NCI-H2227 (cell line): ENCODE measurements around the gene CADM1.

Experiments
- DNase-seq: peaks from one replicate; lab custom pipeline; 2025; ENCODE audit not compliant: unreplicated experiment; lab: John Stamatoyannopoulos, UW

CADM1 gene

DNA sequence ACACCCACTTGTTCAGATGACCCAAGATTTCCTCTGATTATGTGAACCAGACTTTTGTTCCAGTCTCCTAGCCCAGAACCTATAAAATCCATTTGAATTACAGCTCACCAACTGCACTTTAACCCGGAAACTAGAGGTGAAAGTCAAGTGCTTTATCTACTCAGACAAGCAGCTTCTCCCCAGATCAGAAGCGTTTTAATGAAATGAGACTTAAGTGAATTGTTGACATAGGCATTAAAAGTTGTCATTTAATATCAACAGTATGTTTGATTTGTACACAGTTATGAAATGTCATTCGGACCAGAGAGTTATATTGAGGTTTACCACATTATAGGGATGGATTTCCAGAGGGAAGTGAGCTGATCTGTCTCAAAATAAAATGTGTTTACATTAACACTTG is 52.0 kb downstream of the CADM1 start:
- DNase-seq: peak; percentile 9

DNA sequence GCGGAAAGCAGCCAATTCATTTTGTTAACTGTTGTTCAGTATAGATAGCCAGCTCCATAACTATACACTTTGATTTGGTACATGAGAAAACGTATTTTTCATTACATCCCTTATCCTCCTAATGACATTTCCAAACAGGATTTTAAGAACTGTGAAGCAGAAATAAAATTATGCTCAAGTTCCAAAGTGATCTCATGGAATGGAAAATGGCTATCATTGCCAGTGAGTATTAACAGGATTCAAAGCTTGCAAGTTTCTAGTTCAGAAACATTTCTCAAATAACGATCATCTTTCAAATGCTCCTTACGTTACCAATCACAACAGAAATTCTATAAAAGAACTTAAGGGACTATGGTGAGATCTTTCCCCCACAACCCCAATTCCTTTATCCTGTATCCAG is 53.7 kb downstream of the CADM1 start:
- no peak for DNase-seq

DNA sequence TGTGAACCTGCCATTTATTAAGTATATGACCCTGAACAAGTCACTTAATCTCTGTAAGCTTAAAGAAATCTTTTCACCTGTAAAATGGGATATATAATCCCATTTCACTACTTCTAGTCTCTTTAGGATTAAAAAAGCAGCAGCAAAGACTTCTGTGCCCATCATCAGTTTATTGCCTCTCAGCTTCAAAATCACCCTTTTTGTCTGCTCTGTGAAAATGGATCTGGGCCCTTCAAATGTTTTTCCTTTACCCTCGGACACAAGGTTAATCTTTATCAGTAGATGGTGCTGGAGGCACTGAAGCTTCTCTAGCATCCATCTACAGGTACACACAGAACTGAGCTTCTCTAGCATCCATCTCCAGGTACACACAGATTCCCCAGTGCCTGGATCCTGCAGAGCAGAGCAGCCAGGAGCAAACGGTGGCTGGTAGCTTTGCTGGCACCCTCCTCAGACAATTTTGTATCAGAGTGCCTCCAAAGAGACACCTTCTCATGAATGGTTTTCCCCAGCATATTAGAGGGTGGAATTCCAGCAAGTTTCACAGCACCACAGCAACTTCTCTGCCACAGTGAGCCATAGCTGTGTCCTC is 56.8 kb downstream of the CADM1 start:
- DNase-seq: no peak

DNA sequence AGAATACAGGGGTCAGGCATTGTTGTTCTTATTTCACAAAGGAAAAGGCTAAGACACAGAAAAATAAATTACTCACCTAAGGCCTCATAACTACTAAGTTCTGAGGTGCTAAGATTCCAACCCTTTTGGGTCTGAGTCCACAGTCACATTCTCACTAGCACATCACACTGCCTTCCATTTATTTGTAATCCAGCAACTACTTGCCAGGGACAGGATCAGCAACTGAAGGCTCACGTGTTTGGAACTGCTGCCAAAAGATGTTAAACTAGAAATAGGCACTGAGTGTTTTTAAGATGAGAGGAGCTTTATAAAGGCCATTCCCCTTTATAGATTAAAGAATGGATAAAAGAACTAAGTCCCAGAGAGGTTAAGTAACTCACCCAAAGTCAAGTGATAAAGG is 58.0 kb downstream of the CADM1 start:
- DNase-seq: no peak

DNA sequence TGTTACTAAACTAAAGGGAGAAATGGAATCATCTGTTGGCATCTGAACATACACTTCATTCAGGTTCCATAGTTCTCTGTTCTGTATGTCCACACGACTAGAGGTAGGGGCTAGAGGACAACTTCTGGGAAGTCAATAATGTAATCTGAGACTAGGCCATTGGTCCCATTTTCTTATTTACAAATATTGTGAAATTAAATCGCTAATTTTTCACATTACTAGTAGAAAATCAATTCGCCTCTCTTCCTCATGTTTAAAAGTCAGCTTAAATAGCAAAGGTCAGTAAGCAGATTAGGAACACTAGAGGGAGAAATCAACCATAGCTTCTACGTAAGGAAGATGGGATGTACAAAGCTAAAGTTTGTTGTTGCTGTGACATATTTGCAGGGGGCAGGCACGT is 59.7 kb downstream of the CADM1 start:
- no peak for DNase-seq

DNA sequence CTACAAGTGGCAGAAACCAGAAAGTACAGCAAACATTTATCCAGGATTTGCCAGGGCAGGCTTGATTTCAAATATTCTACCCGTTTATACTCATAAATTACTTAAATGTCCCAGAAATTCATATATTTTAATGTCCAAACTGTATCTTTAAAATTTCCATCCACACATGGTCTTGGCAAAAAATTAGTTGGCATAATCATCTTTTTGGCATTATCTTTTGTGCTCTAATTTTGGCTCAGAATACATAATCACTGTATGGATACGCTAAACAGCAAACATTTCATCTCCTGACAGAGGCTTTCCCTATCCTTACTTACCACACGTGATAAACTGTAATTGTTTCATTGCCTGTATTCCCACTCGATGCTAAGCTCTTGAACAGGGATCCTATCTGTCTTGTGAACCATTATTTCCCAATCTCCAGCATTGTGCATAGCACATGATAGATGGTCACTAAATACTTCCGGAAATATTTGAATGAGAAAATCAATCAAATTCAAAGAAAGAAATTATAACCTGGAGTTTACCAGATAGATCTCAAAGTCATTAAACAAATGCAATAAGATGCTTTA is 64.2 kb downstream of the CADM1 start:
- no peak for DNase-seq

DNA sequence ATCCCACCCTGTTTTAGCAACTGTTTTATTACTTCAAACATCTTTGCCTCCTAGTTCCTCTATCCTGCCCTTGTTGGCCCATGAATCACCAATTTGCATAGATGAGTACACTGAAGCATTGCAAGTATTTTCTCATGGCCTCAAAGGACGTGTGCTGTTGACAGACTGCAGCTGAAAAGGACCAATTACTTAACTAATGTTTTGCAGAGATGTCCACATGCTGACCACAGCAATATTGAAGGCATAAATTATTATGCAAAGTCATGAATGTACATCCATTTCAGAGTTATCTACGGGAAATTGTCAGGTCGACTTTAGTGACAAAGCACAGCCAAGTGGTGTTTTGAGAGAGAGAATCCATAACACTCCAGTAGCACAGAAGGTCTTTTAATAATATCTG is 64.8 kb downstream of the CADM1 start:
- DNase-seq: no peak

DNA sequence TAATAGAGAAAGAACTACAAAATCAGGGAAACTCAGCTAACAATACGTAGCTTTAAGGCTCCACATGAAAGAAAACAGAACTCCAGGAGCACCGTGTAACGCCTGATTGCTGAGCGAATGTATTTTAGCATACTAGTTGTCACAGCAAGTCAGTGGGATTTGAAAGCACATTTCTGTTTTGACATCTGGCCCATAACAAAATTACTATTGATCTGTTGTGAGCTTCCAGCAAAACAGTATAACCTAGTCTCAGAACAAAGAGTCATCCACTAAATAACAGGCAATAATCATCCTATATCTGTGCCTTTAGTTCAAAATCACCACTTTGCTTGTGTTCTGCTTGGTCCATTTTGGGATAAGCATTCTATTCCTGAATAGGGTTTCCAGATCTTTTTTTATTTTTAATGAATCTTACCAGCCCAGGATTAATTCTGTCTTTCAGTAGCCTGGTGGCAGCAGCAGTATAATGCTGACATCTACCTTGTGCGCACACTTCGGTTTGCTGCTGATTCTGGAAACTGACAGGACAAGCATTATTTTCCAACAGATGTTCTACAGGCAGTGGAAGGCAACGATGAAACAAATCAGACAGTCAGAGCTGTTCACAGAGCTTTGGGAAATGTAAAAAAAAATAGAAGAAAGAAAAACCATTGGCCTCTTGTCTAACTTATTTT is 66.2 kb downstream of the CADM1 start:
- DNase-seq: peak; percentile 17

DNA sequence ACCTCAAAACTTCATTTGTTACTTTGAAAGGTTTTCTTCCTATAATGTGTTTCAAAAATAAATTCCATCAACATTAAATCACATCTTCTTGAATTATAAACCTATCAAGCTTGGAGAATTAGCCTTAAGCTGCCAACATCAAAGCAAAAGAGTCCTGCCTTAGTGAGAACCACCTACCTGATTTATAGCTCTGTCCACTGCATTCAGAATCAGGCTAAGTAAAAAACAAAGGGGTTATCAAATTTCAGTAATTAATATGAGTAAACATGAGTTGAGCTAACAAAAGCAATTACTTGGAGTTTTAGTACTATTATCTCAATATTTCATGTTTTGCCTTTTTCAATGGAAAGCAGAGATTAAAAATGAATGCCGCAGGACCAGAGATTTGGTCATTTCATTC is 73.9 kb downstream of the CADM1 start:
- DNase-seq: no peak

DNA sequence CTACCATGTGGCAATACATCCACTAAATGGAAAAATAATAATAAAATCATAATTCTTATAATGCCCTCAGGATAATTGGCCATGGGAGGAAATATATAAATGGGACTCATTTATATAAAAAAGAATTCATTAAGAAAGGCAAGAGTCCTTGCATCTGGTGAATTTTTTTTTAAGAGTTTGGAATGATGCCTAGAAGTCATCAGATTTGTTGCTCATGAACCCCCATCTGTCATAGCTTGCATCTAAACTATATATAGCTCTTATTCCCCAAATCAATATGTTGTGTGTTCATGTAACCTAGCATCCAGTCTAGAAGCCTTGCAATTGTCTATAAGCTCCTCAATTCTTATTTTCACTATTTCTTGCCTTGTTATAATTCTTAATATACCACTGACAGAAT is 75.9 kb downstream of the CADM1 start:
- no peak for DNase-seq

DNA sequence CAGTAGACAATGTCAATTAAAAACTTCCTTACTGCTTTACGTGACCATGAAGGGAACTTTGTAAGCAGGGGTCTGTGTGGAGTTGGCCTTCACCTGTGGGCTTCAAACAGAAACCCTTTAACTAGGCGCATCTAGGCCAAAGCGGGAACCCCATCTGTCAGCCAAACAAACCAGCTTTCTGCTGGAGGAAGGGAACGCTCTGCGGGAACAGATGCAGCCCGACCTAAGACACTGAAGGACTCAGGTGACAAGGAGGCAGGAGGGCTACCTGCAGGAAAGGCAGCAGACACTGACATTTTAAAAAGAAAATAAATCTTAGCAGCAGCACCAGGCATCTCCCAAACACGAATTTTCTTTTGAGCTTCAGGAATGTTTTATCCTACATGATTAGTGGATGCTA is 78.4 kb downstream of the CADM1 start:
- no peak for DNase-seq

DNA sequence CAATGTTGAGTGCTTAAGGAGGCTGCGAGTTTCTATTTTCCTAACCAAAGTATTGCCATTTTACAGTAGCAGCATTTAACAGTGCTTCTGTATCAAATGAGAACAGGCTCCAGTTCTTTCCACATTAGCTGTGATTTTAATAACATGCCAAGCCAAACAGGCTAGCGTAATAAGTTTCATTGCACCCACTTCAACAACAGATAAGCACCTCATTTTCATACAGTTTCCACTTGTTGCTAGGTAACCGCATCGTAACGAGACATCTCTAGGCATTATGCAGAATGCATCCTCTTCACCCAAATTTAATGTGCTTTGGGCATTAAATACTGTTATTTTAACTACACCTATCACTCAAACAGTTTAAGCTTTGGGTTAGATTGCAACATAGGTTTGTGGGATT is 79.0 kb downstream of the CADM1 start:
- no peak for DNase-seq

DNA sequence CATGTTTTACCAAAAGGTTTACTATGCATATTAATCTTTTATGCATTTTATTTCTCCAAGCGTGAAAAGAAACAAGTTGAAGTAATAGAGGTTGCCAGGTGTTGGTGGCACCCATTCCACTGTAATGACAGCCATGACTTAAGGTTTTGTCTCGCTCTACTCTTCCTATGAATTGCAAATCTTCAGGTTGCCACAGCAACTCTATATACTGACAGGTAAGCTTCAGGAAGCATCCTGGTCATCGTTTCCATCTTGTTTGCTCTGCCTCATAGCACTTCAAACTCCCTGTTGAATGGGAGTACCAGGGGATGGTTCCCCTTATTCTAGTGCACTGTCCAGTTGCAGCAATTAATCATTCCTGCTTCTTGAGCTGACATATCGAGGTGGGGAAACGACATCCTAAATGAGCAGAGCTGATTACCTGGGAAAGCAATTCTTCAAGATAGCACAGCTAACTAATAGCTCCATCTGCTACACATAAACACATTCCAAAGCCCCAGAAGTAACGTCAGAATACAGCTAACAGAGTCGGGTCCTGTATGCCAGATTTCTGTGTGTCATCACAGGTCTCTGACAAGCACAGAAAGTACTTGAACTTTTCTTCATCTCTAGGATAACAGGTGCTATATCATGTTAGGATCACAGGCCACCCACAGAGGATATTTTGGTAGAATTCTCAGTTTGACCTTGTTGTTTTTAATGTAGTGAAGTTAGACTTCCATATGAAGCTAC is 80.3 kb downstream of the CADM1 start:
- no peak for DNase-seq

DNA sequence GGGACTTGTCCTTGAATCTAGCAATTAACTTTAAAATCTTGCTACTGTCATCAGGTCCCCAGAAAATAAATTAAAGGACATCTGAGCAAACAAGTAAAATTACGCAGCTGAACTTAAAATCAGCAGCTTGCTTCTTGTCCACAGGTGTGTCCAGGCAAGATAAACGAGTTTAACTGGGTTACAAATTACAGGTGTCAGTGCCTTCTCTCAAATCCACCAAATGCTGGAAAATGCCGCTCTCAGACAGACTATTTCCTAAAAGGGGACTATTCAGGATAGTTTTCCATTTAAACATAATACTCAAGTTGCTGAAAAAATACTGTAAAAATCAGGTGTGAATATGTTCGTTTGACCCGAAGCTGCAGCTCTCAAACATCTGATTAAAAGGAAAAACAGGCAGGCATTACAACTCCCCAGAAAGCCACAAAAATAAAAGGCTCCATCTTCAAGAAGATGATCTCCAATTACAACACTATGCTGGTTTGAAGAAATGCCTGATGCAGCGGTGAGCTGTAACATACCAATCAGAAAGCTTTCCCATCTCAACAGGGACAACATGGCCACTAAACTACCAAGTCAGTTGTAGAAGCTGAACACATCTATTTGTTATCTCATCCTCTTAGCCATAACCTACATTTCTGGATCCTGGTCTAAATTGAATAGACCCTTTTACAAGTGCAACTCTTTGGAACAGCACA is 82.1 kb downstream of the CADM1 start:
- DNase-seq: no peak

DNA sequence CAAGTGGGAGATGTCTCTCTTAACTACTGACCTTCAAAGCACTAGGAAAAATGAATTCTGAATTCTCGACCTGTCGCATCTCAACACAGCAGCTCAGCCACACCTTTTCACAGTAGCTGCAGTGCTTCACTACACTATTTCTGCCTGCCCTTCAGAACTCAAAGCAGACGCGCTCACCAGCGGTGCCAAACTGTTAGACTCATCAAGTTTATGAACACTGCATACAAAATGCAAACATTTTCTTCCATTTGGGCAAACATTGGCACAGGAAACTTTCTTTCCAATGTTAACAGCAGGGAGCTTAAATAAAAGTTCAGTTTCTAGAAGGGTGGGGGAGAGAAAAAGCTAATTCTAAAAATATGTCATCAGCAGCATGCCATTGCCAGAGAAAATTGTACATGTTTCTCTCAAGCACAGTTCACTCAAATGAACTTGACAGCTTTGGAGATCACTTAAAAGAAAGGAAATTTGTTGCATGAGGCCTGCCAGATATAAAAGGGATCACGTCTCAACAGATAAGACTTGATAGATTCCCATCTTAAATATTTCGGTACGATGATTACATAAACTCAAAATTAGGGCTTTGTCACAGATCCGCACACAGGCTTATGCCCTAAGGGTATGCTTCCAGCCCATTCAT is 82.7 kb downstream of the CADM1 start:
- no peak for DNase-seq

DNA sequence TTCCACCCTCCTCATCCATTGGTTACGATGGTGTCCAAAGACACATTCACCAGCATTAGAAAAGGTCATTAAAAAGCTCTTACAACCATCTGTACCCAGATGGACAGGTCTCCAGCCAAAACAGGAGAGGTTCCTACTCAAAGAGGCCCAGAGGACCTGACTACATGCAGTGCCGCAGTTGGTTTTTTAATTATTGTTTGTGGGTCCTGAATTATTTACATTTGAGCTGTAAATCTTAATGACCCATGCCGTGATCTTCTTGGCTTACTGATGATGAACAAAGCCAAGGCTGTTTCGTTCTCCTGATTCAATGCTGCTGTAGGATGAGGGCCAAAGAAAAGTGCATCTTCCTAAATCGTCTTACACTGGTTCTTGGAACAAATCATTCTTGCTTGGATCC is 83.7 kb downstream of the CADM1 start:
- DNase-seq: no peak

DNA sequence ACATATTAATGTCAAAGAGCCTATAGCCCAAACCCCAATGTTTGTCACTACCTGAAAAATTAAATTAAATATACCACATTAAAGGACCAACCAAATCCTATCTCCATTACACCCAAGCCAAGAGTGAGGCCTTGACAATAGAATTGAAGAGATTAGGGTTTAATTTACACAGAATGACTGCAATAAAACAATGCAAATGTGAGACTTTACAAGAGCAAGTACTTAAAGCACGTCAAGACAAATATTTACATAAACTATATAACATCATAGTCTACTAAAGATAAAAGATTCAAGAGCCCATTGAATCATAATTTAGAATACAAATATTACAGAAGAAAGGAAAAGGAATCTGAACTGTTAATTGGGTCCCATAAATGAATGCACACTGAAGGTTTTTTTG is 85.6 kb downstream of the CADM1 start:
- no peak for DNase-seq

DNA sequence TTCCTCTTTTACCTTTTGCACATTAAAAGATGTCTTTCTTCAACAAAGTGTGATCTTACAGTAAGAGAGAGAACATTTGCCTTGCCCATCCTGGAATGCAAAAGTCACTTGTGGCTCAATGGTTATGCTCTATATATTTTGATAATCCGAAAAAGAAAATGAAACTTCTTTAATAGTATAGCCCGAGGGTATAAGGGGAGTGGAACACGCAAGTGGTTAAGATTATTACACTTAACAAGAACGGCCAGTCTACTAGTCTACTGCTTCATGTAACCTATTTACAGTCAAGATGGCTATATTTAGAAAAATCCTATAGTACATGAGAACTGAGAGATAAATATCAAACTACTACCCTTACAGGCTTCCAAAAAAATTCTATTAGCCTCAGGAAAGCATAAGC is 86.1 kb downstream of the CADM1 start:
- DNase-seq: no peak

DNA sequence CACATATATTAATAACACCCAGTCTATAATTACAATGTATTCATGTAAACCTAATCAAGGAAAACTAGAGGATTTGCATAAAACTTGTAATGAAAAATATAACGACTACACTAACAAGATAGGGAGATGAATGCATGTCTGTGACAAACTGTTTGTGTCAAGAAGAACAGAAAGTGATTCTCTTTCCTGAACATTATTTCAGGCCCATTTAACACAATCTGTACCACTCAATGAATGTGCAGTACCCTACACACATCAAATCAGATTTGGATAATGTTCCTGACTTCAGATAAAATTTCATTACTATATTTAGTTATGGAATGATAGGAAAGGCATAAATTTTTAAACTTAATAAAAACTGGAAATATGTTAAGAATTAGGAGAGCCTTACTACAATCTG is 93.1 kb downstream of the CADM1 start:
- no peak for DNase-seq

DNA sequence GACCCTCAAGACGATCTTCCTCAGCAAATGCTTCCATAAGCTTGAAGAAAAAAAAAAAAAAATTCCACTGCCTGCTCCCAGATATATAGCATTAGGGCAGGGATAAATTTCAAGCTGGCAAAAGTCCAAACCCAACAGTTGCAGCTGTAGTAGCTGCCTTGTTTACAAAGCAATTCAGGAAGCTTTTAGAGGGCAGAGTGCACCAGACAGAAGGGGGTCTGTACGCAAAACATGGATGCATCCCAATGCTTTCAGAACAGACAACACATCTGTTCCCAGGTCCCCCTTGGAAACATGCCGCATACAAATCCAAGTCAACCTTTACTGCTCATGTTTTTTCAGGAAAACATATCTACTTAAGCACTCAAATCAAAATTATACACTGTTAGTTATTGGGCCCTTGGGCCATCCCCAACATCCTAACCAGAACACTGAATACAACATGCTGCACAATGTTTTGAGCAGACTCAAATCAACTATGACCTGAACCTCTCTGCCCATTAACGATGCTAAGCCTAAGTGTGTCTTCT is 94.5 kb downstream of the CADM1 start:
- peak; percentile 90 for DNase-seq

DNA sequence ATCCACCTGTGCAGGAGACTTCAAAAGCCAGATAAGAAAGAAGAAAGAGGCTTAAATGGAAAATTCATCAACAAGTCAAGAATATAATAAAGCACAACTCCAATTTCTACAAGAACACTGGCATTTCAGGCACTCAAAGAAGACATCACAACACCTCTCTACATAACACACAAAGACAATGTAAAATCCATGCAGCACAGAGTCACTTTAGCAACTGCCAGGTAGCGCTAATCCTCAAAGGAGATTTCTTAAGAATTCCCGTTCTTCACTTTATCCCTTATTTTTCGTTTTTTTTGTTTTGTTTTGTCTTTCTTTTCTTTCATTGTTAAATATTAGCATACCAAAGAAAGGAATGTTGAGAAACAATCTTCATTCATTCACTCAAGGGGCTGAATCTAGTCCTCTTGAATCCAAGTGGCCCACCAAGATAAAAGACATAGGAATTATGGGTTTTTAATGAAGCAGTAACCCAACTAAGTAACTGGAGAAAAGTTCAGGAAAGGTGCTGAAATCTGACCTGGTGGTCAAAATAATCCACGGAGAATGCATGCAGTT is 95.0 kb downstream of the CADM1 start:
- DNase-seq: no peak
